Measurements from ENCODE around the gene SMDT1.

The SMDT1 gene

DNA sequence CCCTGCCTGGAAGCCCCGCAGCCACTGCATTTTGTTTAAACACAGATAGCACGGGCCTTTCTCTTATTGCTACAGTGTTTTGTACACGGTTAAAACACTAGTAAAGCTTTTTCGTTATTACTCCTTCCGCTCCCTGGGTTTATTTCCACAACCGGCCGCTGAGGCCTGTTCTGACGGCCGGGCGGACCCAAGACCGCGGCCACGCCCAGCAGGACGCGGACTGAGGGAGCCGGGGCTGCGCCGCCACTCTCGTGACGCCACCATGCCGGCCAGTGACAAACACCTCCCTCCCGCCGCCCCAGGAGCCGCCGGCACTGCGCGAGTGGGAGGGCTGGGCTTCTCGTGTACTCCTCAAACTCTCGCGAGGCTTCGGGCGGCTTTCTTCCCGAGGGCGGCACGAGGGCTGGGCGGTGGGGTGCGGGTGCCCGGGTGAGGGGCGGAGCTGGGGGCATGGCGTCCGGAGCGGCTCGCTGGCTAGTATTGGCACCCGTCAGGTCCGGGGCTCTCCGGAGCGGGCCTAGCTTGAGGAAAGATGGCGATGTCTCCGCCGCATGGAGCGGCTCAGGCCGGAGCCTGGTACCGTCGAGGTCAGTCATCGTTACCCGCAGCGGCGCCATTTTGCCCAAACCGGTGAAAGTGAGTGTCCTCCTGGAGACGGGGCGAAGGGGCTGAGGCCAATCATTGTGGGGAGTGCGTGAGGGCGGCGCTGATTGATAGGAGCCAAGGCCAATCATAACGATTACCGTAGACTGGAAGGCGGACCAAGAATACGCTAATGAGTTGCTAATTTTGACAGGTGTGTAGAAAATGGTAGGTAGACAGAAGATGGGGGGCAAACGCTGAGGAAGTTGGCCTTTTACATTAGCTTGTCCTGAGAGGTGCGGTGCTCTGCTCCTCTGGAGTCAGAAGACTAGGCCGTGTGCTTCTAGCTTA is at the start of gene SMDT1:
TSS of gene SMDT1 (plus strand) at position 382 of the 933 bp plus-strand sequence. CDS start at position 451, 69 bp downstream.
- DNase-seq (ENCODE audit: low read depth), result peak; percentile 98

- DNase-seq (ENCODE audit: low read depth), result no peak
These were observed 46.0 kb upstream of the SMDT1 start for GRCh38 chr22:42033263-42034181.

- no peak for DNase-seq (ENCODE audit: low read depth)
These were observed 44.2 kb upstream of the SMDT1 start for GRCh38 chr22:42035256-42035655.

DNA sequence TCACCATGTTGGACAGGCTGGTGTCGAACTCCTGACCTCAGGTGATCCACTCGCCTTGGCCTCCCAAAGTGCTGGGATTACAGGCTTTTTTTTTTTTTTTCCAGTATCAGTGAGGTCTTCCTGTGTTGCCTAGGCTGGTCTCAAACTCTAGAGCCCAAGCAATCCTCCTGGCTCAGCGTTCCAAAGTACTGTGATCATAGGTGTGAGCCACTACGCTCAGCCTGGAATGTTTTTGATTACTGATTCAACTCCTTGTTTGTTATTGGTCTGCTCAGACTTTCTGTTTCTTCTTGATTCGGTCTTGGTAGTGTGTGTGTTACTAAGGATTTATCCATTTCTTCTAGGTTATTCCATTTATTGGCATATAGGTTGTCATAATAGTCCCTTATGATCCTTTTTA is 40.2 kb upstream of the SMDT1 start:
- no peak for DNase-seq (ENCODE audit: low read depth)

GRCh38 chr22:42041784-42042183 is 37.7 kb upstream of the SMDT1 start:
- no peak for DNase-seq (ENCODE audit: low read depth)

DNA sequence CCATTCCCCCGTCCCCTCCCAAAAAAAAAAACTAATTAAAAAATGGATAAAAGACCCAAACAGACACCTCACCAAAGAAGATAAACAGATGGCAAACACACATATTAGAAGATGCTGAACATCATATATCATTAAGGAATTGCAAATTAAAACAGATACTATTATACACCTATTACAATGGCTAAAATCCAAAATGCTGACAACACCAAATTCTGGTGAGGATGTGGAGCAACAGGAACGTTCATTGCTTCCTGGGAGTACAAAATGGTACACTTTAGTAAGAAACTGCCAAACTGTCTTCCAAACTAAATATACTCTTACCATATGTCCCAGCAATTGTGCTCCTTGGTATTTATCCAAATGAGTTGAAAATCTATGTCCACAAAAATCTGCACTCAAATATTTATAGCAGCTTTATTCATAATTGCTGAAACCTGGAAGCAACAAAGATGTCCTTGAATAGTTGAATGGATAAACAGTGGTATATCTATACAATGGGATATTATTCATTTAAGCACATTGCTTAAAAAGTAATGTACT is 28.8 kb upstream of the SMDT1 start:
- no peak for DNase-seq (ENCODE audit: low read depth)

DNA sequence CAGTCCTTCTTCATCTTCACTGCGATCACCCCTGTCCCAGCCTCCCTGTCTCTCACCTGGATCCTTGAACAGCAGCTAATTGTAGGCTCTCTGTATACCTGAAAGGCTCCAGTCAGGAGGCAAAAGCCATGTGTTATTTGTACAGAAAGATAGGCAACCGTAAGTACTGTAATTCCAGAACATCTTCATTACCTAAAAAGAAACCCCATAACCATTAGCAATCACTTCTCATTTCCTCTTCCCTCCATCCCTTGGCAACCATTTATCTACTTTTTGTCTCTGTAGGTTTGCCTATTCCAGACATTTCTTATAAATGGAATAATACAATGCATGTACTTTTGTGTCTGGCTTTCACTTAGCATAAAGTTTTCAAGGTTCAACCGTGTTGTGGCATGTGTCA is 26.7 kb upstream of the SMDT1 start:
- no peak for DNase-seq (ENCODE audit: low read depth)

- no peak for DNase-seq (ENCODE audit: low read depth)
These were observed 22.6 kb upstream of the SMDT1 start for GRCh38 chr22:42056757-42057511.

- DNase-seq (ENCODE audit: low read depth), result no peak
These were observed 19.0 kb upstream of the SMDT1 start for GRCh38 chr22:42060489-42060888.

DNA sequence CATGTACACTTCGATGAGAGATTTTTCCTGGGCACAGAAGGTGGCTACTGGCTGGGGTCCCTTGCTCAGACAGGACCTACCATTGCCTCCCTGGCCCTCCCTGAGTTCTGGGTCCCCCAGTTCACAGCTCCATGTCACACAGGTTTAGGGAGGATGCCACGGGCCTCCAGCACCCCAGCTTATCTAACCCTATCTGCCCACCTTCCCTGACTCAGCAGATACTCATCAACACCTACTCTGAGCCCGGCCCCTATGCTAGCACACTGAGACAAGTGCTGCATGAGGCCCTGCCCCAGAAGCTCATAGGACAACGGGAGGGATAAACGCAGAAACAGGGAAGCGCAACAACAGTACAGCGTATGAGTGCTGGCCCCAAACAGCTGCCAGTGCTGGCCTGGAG is 18.5 kb upstream of the SMDT1 start:
- DNase-seq (ENCODE audit: low read depth), result no peak

- DNase-seq (ENCODE audit: low read depth), result no peak
These were observed 16.9 kb upstream of the SMDT1 start for GRCh38 chr22:42062506-42063170.

DNA sequence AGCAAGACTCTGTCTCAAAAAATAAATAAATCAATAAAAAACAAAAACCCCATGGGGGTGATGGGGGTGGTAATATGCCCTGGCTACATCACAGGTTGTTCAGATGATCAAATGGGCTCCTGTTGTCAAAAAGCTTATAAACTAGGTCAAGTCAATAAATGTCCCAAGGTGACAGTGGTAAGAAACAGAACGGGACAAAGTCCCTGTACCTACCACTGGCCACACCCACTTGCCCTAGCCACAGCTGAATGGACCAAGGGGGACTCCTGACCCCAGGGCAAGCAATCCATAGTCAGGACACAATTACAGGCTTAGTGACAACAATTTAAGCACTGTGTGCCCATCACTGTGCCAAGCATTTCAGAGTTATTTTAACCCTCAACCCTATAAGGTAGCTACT is 14.9 kb upstream of the SMDT1 start:
- DNase-seq (ENCODE audit: low read depth), result no peak

DNA sequence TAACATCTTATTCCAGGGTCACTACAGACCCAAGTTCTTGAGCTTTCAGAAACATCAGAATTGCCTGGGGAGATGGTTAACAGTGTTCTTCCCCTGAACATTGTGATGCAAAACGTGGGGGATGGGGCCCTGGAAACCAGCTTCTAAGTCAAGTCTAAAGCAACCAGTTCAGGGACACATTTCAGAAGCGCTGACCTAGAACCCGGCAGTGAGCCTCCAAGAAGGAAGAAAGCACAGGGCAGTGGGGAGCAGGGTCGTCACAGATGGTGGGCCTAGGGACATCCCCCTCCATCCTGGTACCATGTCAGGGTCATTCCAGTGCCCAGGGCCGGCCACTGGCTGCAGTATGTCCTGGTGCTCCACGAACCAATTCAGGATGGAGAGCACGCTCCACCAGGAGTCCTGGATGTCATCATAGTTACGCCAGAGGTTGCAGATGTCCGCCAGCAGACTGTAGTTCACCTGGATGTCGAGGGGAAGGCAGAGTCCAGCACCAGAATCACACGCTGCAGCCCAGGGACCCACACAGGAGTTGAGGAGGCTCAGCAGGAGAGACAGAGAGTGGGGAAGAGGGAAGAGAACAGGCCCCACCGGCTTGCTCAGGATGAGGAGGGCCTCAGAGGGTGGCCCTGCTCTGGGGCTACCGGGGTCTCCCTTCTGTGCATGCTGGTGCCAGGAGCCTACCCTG is 13.9 kb upstream of the SMDT1 start:
- no peak for DNase-seq (ENCODE audit: low read depth)

- DNase-seq (ENCODE audit: low read depth), result no peak
These were observed 13.3 kb upstream of the SMDT1 start for GRCh38 chr22:42066126-42066761.

GRCh38 chr22:42066937-42067336 is 12.6 kb upstream of the SMDT1 start:
- no peak for DNase-seq (ENCODE audit: low read depth)

DNA sequence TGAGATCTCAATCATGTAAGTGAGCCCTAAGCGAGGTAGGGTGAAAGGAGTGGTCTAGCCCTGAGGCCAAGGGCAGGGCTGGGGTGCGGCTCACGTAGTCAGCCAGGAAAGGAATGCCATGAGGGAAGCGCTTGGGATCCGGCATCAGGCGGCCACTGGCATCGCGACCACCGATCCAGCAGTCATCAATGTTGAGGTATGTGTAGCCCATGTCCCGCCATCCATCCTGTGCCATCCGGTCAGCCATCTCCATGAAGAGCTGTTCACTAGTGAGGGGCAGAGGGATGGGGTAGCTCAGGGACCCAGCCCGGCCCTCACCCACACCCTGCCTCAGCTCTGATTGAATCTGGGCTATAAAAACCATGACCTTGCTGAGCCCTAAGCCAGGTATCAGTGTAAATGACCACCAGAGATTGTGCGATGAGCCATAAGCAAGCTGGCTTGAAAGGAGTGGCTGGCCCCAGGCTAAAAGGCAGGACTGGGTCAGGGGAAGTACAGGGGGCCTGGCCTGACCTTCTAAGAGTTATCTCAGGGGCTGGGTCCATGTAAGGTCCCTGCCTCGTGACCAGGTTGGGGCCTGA is 11.7 kb upstream of the SMDT1 start:
- DNase-seq (ENCODE audit: low read depth), result no peak

DNA sequence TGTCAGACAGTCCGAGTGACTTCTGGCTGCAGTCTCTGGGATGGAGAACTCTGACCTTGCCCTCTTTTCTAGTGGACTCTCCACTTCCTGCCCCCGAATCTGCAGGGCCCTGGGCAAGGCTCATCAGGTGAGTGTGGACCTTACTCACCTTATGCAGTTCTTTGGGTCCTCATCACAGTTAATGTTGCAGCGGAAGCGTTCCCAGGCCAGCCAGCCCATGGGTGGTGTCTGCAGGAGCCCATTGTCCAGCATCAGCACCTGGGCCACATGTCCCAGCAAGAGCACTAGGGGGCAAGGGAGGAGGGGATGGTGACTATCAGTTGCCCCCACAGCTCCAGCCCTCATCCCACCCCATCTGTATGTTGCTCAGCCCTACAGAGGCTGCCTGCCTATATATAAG is 11.2 kb upstream of the SMDT1 start:
- no peak for DNase-seq (ENCODE audit: low read depth)

- no peak for DNase-seq (ENCODE audit: low read depth)
These were observed 9.5 kb upstream of the SMDT1 start for GRCh38 chr22:42069801-42070516.
